ENCODE data around the gene TXNDC12. TPM values are rescaled to one million over a fixed set of nuclear protein-coding genes. Genes with fewer than 3 reads are reported as not detected.
"Not testable (repeated sequence)": the region's sequence is repeated elsewhere in the genome, so short reads cannot be mapped to it uniquely, and the experiment has no call there.

The TXNDC12 gene
- total RNA-seq, 1 experiment from 2014 or later, result 46.5 TPM

- in situ Hi-C loops (cut with HindIII; ENCODE audit: low pct_unique_long_range_greater_than_20kb, low sequenced_read_pairs), result no loop called here
- DNase-seq (ENCODE audit: low read depth), result peak; percentile 78
Measured at GRCh38 chr1:52007215-52008002, 47.6 kb downstream of the TXNDC12 start.

GRCh38 chr1:52006081-52006553 lies 48.9 kb downstream of the TXNDC12 start:
- in situ Hi-C loops (cut with HindIII; ENCODE audit: low pct_unique_long_range_greater_than_20kb, low sequenced_read_pairs), result not testable (repeated sequence)
- peak; percentile 77 for DNase-seq (ENCODE audit: low read depth)

- peak; percentile 88 for DNase-seq (ENCODE audit: low read depth)
- in situ Hi-C loops (cut with HindIII; ENCODE audit: low pct_unique_long_range_greater_than_20kb, low sequenced_read_pairs), result not testable (repeated sequence)
Measured at GRCh38 chr1:52005548-52005947, 49.4 kb downstream of the TXNDC12 start.

- DNase-seq (ENCODE audit: low read depth), result no peak
- in situ Hi-C loops (cut with HindIII; ENCODE audit: low pct_unique_long_range_greater_than_20kb, low sequenced_read_pairs), result no loop called here
Measured at GRCh38 chr1:52003877-52004276, 51.1 kb downstream of the TXNDC12 start.

- in situ Hi-C loops (cut with HindIII; ENCODE audit: low pct_unique_long_range_greater_than_20kb, low sequenced_read_pairs), result no loop called here
- peak; percentile 69 for DNase-seq (ENCODE audit: low read depth)
Measured at GRCh38 chr1:52002038-52002917, 52.7 kb downstream of the TXNDC12 start.

- in situ Hi-C loops (cut with HindIII; ENCODE audit: low pct_unique_long_range_greater_than_20kb, low sequenced_read_pairs), result no loop called here
- no peak for DNase-seq (ENCODE audit: low read depth)
Measured at GRCh38 chr1:51998701-51999100, 56.3 kb downstream of the TXNDC12 start.

GRCh38 chr1:51997974-51998382 lies 57.0 kb downstream of the TXNDC12 start:
- DNase-seq (ENCODE audit: low read depth), result no peak
- in situ Hi-C loops (cut with HindIII; ENCODE audit: low pct_unique_long_range_greater_than_20kb, low sequenced_read_pairs), result no loop called here

- in situ Hi-C loops (cut with HindIII; ENCODE audit: low pct_unique_long_range_greater_than_20kb, low sequenced_read_pairs), result no loop called here
- DNase-seq (ENCODE audit: low read depth), result peak; percentile 58
Measured at GRCh38 chr1:51990478-51990965, 64.5 kb downstream of the TXNDC12 start, which contains the start of gene RAB3B. RAB3B (minus strand) TSS chr1:51990700; CDS start chr1:51977117, 13,583 bp downstream.

- no peak for DNase-seq (ENCODE audit: low read depth)
- in situ Hi-C loops (cut with HindIII; ENCODE audit: low pct_unique_long_range_greater_than_20kb, low sequenced_read_pairs), result no loop called here
Measured at GRCh38 chr1:51989582-51990477, 65.2 kb downstream of the TXNDC12 start.

- DNase-seq (ENCODE audit: low read depth), result no peak
- in situ Hi-C loops (cut with HindIII; ENCODE audit: low pct_unique_long_range_greater_than_20kb, low sequenced_read_pairs), result no loop called here
Measured at GRCh38 chr1:51988254-51988653, 66.7 kb downstream of the TXNDC12 start.

- in situ Hi-C loops (cut with HindIII; ENCODE audit: low pct_unique_long_range_greater_than_20kb, low sequenced_read_pairs), result no loop called here
- DNase-seq (ENCODE audit: low read depth), result no peak
Measured at GRCh38 chr1:51986718-51987117, 68.3 kb downstream of the TXNDC12 start.

- DNase-seq (ENCODE audit: low read depth), result no peak
- in situ Hi-C loops (cut with HindIII; ENCODE audit: low pct_unique_long_range_greater_than_20kb, low sequenced_read_pairs), result no loop called here
Measured at GRCh38 chr1:51982161-51982560, 72.8 kb downstream of the TXNDC12 start.

GRCh38 chr1:51981555-51981954 lies 73.4 kb downstream of the TXNDC12 start:
- in situ Hi-C loops (cut with HindIII; ENCODE audit: low pct_unique_long_range_greater_than_20kb, low sequenced_read_pairs), result no loop called here
- no peak for DNase-seq (ENCODE audit: low read depth)

GRCh38 chr1:51978099-51978498 lies 76.9 kb downstream of the TXNDC12 start:
- DNase-seq (ENCODE audit: low read depth), result no peak
- in situ Hi-C loops (cut with HindIII; ENCODE audit: low pct_unique_long_range_greater_than_20kb, low sequenced_read_pairs), result no loop called here

GRCh38 chr1:51976846-51977602 lies 78.0 kb downstream of the TXNDC12 start:
- in situ Hi-C loops (cut with HindIII; ENCODE audit: low pct_unique_long_range_greater_than_20kb, low sequenced_read_pairs), result no loop called here
- DNase-seq (ENCODE audit: low read depth), result peak; percentile 12

GRCh38 chr1:51973587-51974474 lies 81.2 kb downstream of the TXNDC12 start:
- in situ Hi-C loops (cut with HindIII; ENCODE audit: low pct_unique_long_range_greater_than_20kb, low sequenced_read_pairs), result no loop called here
- DNase-seq (ENCODE audit: low read depth), result peak; percentile 12
